ENCODE data around the gene SLC8B1.

DNA sequence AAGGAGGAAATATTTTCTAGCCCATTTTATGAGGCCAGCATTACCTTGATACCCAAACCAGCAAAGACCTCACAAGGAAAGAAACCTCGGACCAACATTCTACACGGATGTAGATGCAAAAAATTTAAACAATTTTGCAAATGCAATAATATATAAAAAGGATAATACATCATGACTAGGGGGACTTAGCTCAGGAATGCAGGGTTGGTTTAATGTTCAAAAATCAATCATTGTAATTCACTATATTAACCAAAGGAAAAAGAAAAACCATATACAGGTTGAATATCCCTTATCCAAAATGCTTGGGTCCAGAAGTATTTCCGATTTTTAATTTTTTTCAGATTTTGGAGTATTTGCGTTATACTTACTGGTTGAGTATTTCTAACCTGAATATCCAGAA is 80.6 kb downstream of the SLC8B1 start:
- TF ChIP-seq, protein P1, sequence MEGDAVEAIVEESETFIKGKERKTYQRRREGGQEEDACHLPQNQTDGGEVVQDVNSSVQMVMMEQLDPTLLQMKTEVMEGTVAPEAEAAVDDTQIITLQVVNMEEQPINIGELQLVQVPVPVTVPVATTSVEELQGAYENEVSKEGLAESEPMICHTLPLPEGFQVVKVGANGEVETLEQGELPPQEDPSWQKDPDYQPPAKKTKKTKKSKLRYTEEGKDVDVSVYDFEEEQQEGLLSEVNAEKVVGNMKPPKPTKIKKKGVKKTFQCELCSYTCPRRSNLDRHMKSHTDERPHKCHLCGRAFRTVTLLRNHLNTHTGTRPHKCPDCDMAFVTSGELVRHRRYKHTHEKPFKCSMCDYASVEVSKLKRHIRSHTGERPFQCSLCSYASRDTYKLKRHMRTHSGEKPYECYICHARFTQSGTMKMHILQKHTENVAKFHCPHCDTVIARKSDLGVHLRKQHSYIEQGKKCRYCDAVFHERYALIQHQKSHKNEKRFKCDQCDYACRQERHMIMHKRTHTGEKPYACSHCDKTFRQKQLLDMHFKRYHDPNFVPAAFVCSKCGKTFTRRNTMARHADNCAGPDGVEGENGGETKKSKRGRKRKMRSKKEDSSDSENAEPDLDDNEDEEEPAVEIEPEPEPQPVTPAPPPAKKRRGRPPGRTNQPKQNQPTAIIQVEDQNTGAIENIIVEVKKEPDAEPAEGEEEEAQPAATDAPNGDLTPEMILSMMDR (IDR thresholded peaks at IDR 0.05), result no peak
- no peak for TF ChIP-seq ZFX (IDR thresholded peaks at IDR 0.05; ENCODE audit: borderline replicate concordance)
